Mesothelial cell of epicardium (in vitro differentiated cells): ENCODE results near the gene COTL1. TPM values are rescaled to one million over a fixed set of nuclear protein-coding genes. Genes with fewer than 3 reads are reported as not detected.

Experiments
- DNase-seq, 2 experiments: peaks; one replicate each; pipeline ENCODE4 v3.0.0; 2021; ENCODE audit warnings: low spot score in 2 of 2; ENCODE audit not compliant: unreplicated experiment in 2 of 2
- H3K27ac Mint-ChIP-seq: 2 replicates; pipeline ENCODE4 v1.8.0; 2021; ENCODE audit warnings: mixed read lengths
- H3K27me3 Mint-ChIP-seq: 2 replicates; pipeline ENCODE4 v1.8.0; 2021; ENCODE audit warnings: low read depth, mixed read lengths
- H3K36me3 Mint-ChIP-seq: 2 replicates; pipeline ENCODE4 v1.8.0; 2021; ENCODE audit warnings: mixed read lengths
- H3K4me1 Mint-ChIP-seq: 2 replicates; pipeline ENCODE4 v1.8.0; 2021; ENCODE audit warnings: mixed read lengths
- H3K4me3 Mint-ChIP-seq: 2 replicates; pipeline ENCODE4 v1.8.0; 2021; ENCODE audit warnings: mild to moderate bottlenecking, moderate library complexity, mixed read lengths
- H3K9me3 Mint-ChIP-seq: 2 replicates; pipeline ENCODE4 v1.8.0; 2021; ENCODE audit warnings: mixed read lengths
- total RNA-seq: library from RNA; stranded (reverse); gene quantifications from 3 replicates; pipeline ENCODE4 v1.2.1, GENCODE V29; 2021
- TF ChIP-seq, protein P1 (sequence below): fragments of 200-600 bp; sonication (generic); IDR thresholded peaks from one replicate; pipeline ENCODE4 v1.5.0; 2021; ENCODE audit warnings: antibody characterized with exemption; ENCODE audit not compliant: unreplicated experiment

The COTL1 gene
- total RNA-seq, 1 donor from 2014 or later, result 116 TPM

DNA sequence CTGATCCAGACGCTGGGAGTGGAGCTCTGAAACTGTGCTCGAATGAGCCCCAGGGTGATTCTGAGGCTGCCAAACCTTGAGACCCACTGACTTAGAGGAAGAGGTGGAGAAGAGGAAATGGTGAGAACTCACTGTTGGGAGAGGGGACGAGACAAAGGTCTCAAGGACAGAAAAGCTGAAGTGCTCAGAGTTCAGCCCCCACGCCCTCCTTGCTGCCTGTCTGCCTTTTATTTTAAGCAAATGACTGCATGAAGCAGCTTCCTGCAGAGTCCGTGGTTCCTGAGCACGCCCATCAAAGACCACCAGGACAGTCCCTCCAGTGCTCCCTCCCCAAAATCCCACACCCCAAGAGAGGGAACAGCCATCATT lies 20.4 kb downstream of the COTL1 start:
- peak overlapping the region; percentile 81 for H3K27ac Mint-ChIP-seq

DNA sequence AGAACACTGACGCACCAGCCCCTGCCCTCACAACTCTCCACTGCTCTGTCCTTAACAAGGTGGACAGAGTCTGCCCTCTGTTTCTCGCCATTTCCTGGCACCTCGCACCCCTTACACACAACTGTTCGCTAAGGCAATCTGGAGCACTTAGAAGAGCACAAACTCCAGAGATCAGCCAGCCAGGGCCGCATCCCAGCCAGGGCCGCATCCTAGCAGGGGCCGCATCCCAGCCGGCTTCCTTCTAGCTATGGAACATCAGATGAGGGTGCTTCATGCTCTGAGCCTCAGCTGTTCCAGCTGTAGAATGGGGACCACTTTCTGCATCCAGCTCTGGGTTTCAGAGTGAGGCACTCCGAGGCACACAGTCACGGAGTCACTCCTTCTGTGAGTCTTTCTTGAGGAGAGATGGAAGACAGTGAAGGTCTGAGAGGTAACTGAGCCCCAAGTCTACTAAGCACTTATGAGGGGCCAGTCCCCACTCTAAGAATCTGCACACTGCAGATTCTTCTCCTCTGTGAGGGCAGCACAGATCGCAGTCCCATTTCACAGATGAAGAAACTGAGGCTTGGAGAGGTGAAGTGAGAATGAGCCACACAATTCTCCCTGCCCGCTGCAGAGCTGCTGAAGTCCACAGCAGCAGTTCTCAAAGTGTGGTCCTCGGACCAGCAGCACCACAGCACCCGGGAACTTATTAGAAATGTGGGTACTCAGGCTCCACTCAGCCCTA lies 20.9 kb downstream of the COTL1 start:
- H3K27me3 Mint-ChIP-seq, result no peaks in the 10 kb centered on the region
- peak overlapping the region; percentile 47 for H3K27ac Mint-ChIP-seq
- no peak overlapping the region for H3K4me3 Mint-ChIP-seq
- H3K9me3 Mint-ChIP-seq, result no peaks in the 10 kb centered on the region
- TF ChIP-seq, protein P1, sequence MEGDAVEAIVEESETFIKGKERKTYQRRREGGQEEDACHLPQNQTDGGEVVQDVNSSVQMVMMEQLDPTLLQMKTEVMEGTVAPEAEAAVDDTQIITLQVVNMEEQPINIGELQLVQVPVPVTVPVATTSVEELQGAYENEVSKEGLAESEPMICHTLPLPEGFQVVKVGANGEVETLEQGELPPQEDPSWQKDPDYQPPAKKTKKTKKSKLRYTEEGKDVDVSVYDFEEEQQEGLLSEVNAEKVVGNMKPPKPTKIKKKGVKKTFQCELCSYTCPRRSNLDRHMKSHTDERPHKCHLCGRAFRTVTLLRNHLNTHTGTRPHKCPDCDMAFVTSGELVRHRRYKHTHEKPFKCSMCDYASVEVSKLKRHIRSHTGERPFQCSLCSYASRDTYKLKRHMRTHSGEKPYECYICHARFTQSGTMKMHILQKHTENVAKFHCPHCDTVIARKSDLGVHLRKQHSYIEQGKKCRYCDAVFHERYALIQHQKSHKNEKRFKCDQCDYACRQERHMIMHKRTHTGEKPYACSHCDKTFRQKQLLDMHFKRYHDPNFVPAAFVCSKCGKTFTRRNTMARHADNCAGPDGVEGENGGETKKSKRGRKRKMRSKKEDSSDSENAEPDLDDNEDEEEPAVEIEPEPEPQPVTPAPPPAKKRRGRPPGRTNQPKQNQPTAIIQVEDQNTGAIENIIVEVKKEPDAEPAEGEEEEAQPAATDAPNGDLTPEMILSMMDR, result no peak
- H3K36me3 Mint-ChIP-seq, result peaks cover 11% of the 10 kb centered on the region
- DNase-seq, result no peak
- peaks cover 35% of the 10 kb centered on the region for H3K4me1 Mint-ChIP-seq

More for the DNA sequence above, 20.4 kb downstream of the COTL1 start:
- Mint-ChIP-seq H3K27me3 (no peaks in the 10 kb centered on the region), H3K9me3 (no peaks in the 10 kb centered on the region), H3K4me3 (no peak overlapping the region), H3K4me1 (peaks cover 35% of the 10 kb centered on the region), H3K36me3 (peaks cover 9% of the 10 kb centered on the region)
- DNase-seq, result no peak
- TF ChIP-seq, protein P1, result no peak

DNA sequence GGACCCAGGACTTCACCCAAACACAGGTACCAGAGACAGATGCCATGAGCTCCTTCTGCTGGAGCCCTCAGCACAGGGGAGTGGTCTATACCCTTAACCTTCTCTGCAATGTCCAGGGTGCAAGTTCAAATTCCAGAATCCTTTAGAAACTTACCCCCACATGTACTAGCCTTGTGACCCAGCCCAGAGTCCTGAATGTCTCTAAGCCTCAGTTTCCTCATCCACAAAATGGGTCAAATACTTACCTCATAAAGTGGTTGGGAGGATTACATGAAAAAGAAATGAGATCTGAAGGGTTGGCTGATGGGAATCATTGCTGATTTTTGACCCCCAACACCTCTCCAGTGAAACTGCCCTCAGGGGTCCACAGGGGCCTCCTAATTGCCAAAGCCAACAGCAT lies 21.7 kb downstream of the COTL1 start:
- Mint-ChIP-seq H3K4me3 (no peak overlapping the region), H3K36me3 (peaks cover 14% of the 10 kb centered on the region), H3K9me3 (no peaks in the 10 kb centered on the region), H3K27me3 (no peaks in the 10 kb centered on the region), H3K27ac (no peak overlapping the region), H3K4me1 (peaks cover 34% of the 10 kb centered on the region)
- TF ChIP-seq, protein P1, result no peak
- no peak for DNase-seq

DNA sequence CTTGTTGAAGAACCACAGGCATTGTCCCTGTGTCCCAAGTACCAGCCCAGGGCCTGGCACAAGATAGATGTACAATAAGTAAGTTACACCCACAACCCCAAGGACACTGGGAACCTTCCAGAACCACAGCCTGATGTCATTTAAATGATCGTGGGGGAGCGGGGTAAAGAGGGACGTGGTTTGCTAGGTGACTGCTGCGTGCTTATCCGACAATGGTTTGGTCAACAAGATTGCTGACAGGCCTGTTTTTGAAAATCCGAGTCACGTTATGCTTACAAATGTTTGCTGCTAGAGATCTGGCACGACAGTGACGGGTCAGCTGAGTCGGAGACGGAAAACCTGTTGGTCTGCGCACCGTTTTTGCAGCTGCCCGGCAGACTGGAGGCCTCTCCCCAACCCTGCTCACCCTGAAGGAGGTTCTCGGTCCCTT lies 22.8 kb downstream of the COTL1 start:
- Mint-ChIP-seq H3K27ac (peak overlapping the region; percentile 40), H3K4me1 (peaks cover 24% of the 10 kb centered on the region), H3K36me3 (peaks cover 17% of the 10 kb centered on the region), H3K4me3 (no peak overlapping the region), H3K27me3 (no peaks in the 10 kb centered on the region), H3K9me3 (no peaks in the 10 kb centered on the region)
- no peak for DNase-seq
- TF ChIP-seq, protein P1, result no peak

DNA sequence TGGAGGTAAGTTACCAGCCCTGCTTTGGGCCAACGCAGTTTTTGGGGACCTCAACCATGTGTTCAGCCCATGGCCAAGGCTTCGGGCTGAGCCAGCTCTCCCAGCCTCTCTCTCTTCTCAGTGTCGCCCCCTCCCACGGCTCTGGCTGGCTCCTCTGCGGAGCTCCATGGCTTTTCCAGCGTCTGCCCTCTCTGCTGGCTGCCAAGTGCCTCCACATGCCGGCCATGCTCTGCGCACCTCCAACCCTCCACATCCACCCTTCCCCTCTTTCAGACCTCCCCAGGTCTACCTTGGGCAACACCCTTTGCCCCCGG lies 23.2 kb downstream of the COTL1 start:
- Mint-ChIP-seq H3K27me3 (no peaks in the 10 kb centered on the region), H3K9me3 (no peaks in the 10 kb centered on the region), H3K4me1 (peaks cover 21% of the 10 kb centered on the region), H3K27ac (no peak overlapping the region), H3K36me3 (peaks cover 17% of the 10 kb centered on the region), H3K4me3 (no peak overlapping the region)
- TF ChIP-seq, protein P1, result no peak
- no peak for DNase-seq
